Ovary (tissue), 3 donors: ENCODE measurements around the gene MAZ.

ENCODE experiments used
- EP300 ChIP-seq: sonication (generic); formaldehyde crosslinking; IDR thresholded peaks from one replicate; pipeline ENCODE4 v1.6.1; 2017; ENCODE audit warnings: antibody characterized with exemption
- POLR2A ChIP-seq: fragments of 450-650 bp; IDR thresholded peaks from one replicate; pipeline ENCODE4 v1.6.1; 2017; ENCODE audit warnings: antibody characterized with exemption, mild to moderate bottlenecking, moderate library complexity
- TF ChIP-seq, protein P1 (sequence below), 3 donors: fragments of 450-650 bp in 2 of 3; fragments of 200-600 bp in 1 of 3; IDR thresholded peaks; one replicate each; pipeline versions ENCODE4 v1.5.1 to v1.8.0; 2016 to 2022; ENCODE audit warnings: antibody characterized with exemption in 3 of 3, mild to moderate bottlenecking in 1 of 3
- donor health status: DM: no; HTN: no; CAD: no.

GRCh38 chr16:29763326-29763725, 43.0 kb upstream of the MAZ start:
- TF ChIP-seq, protein P1, sequence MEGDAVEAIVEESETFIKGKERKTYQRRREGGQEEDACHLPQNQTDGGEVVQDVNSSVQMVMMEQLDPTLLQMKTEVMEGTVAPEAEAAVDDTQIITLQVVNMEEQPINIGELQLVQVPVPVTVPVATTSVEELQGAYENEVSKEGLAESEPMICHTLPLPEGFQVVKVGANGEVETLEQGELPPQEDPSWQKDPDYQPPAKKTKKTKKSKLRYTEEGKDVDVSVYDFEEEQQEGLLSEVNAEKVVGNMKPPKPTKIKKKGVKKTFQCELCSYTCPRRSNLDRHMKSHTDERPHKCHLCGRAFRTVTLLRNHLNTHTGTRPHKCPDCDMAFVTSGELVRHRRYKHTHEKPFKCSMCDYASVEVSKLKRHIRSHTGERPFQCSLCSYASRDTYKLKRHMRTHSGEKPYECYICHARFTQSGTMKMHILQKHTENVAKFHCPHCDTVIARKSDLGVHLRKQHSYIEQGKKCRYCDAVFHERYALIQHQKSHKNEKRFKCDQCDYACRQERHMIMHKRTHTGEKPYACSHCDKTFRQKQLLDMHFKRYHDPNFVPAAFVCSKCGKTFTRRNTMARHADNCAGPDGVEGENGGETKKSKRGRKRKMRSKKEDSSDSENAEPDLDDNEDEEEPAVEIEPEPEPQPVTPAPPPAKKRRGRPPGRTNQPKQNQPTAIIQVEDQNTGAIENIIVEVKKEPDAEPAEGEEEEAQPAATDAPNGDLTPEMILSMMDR (IDR thresholded peaks at IDR 0.05) = no peak
- TF ChIP-seq POLR2A (no peak), EP300 (no peak)
